Trophoblast cell (in vitro differentiated cells and primary cell): Measurements from ENCODE around the gene PPP1R10.

Source experiments
- DNase-seq, 2 donors: peaks; one replicate each; pipeline ENCODE4 v3.0.0-alpha.2; 2016
- H2AFZ ChIP-seq: 2 replicates; pipeline ENCODE4 v1.6.1; 2013; ENCODE audit warnings: low read length, moderate library complexity, mild to moderate bottlenecking; ENCODE audit not compliant: insufficient read depth, poor library complexity
- H2AK5ac ChIP-seq: 2 replicates; pipeline ENCODE4 v1.6.1; 2013; ENCODE audit warnings: mild to moderate bottlenecking, low read length
- H2BK120ac ChIP-seq: 2 replicates; pipeline ENCODE4 v1.6.1; 2013; ENCODE audit warnings: low read length, mild to moderate bottlenecking, moderate library complexity; ENCODE audit not compliant: insufficient read depth, poor library complexity
- H2BK12ac ChIP-seq: 2 replicates; pipeline ENCODE4 v1.6.1; 2013; ENCODE audit warnings: mild to moderate bottlenecking, low read length, moderate library complexity
- H2BK5ac ChIP-seq: 2 replicates; pipeline ENCODE4 v1.6.1; 2013; ENCODE audit warnings: low read length, low read depth, moderate library complexity, mild to moderate bottlenecking; ENCODE audit not compliant: poor library complexity
- H3K14ac ChIP-seq: 2 replicates; pipeline ENCODE4 v1.6.1; 2013; ENCODE audit warnings: mild to moderate bottlenecking, low read length
- H3K18ac ChIP-seq: 2 replicates; pipeline ENCODE4 v1.6.1; 2013; ENCODE audit warnings: mild to moderate bottlenecking, low read length
- H3K23ac ChIP-seq: 2 replicates; pipeline ENCODE4 v1.6.1; 2013; ENCODE audit warnings: low read length
- H3K27ac ChIP-seq: 2 replicates; pipeline ENCODE4 v1.5.1; 2013; ENCODE audit warnings: low read depth, mild to moderate bottlenecking, inconsistent platforms, low read length, moderate library complexity
- H3K27me3 ChIP-seq: 2 replicates; pipeline ENCODE4 v1.6.1; 2013; ENCODE audit warnings: inconsistent platforms, mild to moderate bottlenecking, low read length, moderate library complexity; ENCODE audit not compliant: insufficient read depth
- H3K36me3 ChIP-seq, 2 experiments: 1 replicate in 1 of 2; 2 replicates in 1 of 2; pipeline ENCODE4 v1.6.1; 2013; ENCODE audit warnings: low read length in 2 of 2, mild to moderate bottlenecking in 2 of 2, moderate library complexity in 1 of 2; ENCODE audit not compliant: insufficient read depth in 2 of 2, control insufficient read depth in 1 of 2
- H3K4ac ChIP-seq: 2 replicates; pipeline ENCODE4 v1.6.1; 2013; ENCODE audit warnings: low read depth, mild to moderate bottlenecking, low read length, moderate library complexity
- H3K4me1 ChIP-seq, 2 experiments: 1 replicate in 1 of 2; 2 replicates in 1 of 2; pipeline ENCODE4 v1.6.1; 2013; ENCODE audit warnings: low read length in 2 of 2, mild to moderate bottlenecking in 2 of 2, moderate library complexity in 1 of 2; ENCODE audit not compliant: insufficient read depth in 2 of 2, control insufficient read depth in 1 of 2
- H3K4me2 ChIP-seq: 2 replicates; pipeline ENCODE4 v1.6.1; 2013; ENCODE audit warnings: inconsistent platforms, mild to moderate bottlenecking, low read length, moderate library complexity
- H3K4me3 ChIP-seq: 2 replicates; pipeline ENCODE4 v1.5.1; 2013; ENCODE audit warnings: mild to moderate bottlenecking, low read depth, low read length, inconsistent platforms
- H3K79me1 ChIP-seq: one replicate; pipeline ENCODE4 v1.6.1; 2013; ENCODE audit warnings: low read length
- H3K79me2 ChIP-seq: 2 replicates; pipeline ENCODE4 v1.6.1; 2013; ENCODE audit warnings: low read length, mild to moderate bottlenecking; ENCODE audit not compliant: control insufficient read depth, insufficient read depth, poor library complexity
- H3K9ac ChIP-seq: 2 replicates; pipeline ENCODE4 v1.6.1; 2013; ENCODE audit warnings: mild to moderate bottlenecking, low read length
- H3K9me3 ChIP-seq: 2 replicates; pipeline ENCODE4 v1.6.1; 2013; ENCODE audit warnings: low read depth, mild to moderate bottlenecking, control low read depth, inconsistent platforms, low read length; ENCODE audit not compliant: insufficient read depth
- H4K12ac ChIP-seq: 2 replicates; pipeline ENCODE4 v1.6.1; 2013; ENCODE audit warnings: low read depth, mild to moderate bottlenecking, low read length, moderate library complexity
- H4K8ac ChIP-seq: 2 replicates; pipeline ENCODE4 v1.6.1; 2013; ENCODE audit warnings: low read depth, mild to moderate bottlenecking, low read length, moderate library complexity
- H4K91ac ChIP-seq: one replicate; pipeline ENCODE4 v1.6.1; 2013; ENCODE audit warnings: low read depth, mild to moderate bottlenecking, low read length, moderate library complexity
- WGBS: extraction: QIAGEN DNeasy Blood & Tissue Kit; methylation state at CpG from one replicate; pipeline ENCODE4 v1.1.7; 2013; ENCODE audit warnings: missing lambda C conversion rate; ENCODE audit not compliant: insufficient read length, insufficient coverage; ENCODE audit errors: extremely low coverage; 5-methylcytosine and 5-hydroxymethylcytosine counted together

PPP1R10 gene

GRCh38 chr6:30618270-30618797 is 1.3 kb upstream of the PPP1R10 start:
- H4K12ac ChIP-seq, result peak overlapping the region; percentile 87
- no CpG with 5 or more reads among the region's 8 CpGs for WGBS
- no peak overlapping the region for H2BK5ac ChIP-seq
- H3K27ac ChIP-seq, result no peak overlapping the region
- H3K9ac ChIP-seq, result peak overlapping the region; percentile 61
- H4K91ac ChIP-seq, result peak overlapping the region; percentile 76
- no peak overlapping the region for H2AFZ ChIP-seq
- no peak overlapping the region for H3K23ac ChIP-seq
- peak overlapping the region; percentile 90 for H2AK5ac ChIP-seq
- H3K4me1 ChIP-seq, result peaks cover 3 to 6% of the 10 kb centered on the region in 2 experiments
- no peaks in the 10 kb centered on the region for H3K27me3 ChIP-seq
- peak overlapping the region; percentile 87 for H3K14ac ChIP-seq
- H3K4me3 ChIP-seq, result no peak overlapping the region
- DNase-seq, result peak in 1 of 2 donors; percentile 21
- peak overlapping the region; percentile 41 for H2BK120ac ChIP-seq
- H3K79me1 ChIP-seq, result peaks cover 16% of the 10 kb centered on the region
- no peaks in the 10 kb centered on the region for H3K9me3 ChIP-seq
- H4K8ac ChIP-seq, result peak overlapping the region; percentile 65
- peaks cover 15% of the 10 kb centered on the region for H3K79me2 ChIP-seq
- peak overlapping the region; percentile 81 for H3K4me2 ChIP-seq
- no peak overlapping the region for H3K18ac ChIP-seq
- H3K36me3 ChIP-seq, result peaks cover 19 to 24% of the 10 kb centered on the region in 2 experiments
- H2BK12ac ChIP-seq, result no peak overlapping the region
- H3K4ac ChIP-seq, result peak overlapping the region; percentile 84

GRCh38 chr6:30617565-30618269 is 674 bp upstream of the PPP1R10 start, which contains the start of gene MRPS18B:
MRPS18B (plus strand) TSS chr6:30617840; CDS start chr6:30617866, 26 bp downstream.
- peak within 1 kb of the TSS; percentile 89 for H4K12ac ChIP-seq
- H3K27me3 ChIP-seq, result no peaks in the 10 kb centered on the region
- H2BK12ac ChIP-seq, result no peak within 1 kb of the TSS
- peak within 1 kb of the TSS; percentile 97 for H3K4ac ChIP-seq
- H2AFZ ChIP-seq, result peak within 1 kb of the TSS; percentile 46
- peak within 1 kb of the TSS; percentile 88 for H3K14ac ChIP-seq
- H4K8ac ChIP-seq, result peak within 1 kb of the TSS; percentile 94
- no peak within 1 kb of the TSS for H3K23ac ChIP-seq
- peak within 1 kb of the TSS; percentile 85 for H3K4me3 ChIP-seq
- H3K9me3 ChIP-seq, result no peaks in the 10 kb centered on the region
- H3K4me1 ChIP-seq, result peaks cover 3 to 6% of the 10 kb centered on the region in 2 experiments
- H4K91ac ChIP-seq, result peak within 1 kb of the TSS; percentile 89
- H3K79me1 ChIP-seq, result peaks cover 16% of the 10 kb centered on the region
- peak within 1 kb of the TSS; percentile 69 for H3K18ac ChIP-seq
- peaks cover 16 to 20% of the 10 kb centered on the region in 2 experiments for H3K36me3 ChIP-seq
- DNase-seq, result peak; percentile 98 to 99
- H3K27ac ChIP-seq, result peak within 1 kb of the TSS; percentile 90
- H3K79me2 ChIP-seq, result peaks cover 15% of the 10 kb centered on the region
- peak within 1 kb of the TSS; percentile 98 for H3K9ac ChIP-seq
- H2AK5ac ChIP-seq, result peak within 1 kb of the TSS; percentile 90
- peak within 1 kb of the TSS; percentile 81 for H2BK5ac ChIP-seq
- WGBS, result no CpG with 5 or more reads among the region's 34 CpGs
- peak within 1 kb of the TSS; percentile 57 for H2BK120ac ChIP-seq
- peak within 1 kb of the TSS; percentile 81 for H3K4me2 ChIP-seq

GRCh38 chr6:30615958-30616810 is 859 bp downstream of the PPP1R10 start:
- peak overlapping the region; percentile 88 for H3K14ac ChIP-seq
- peaks cover 3 to 6% of the 10 kb centered on the region in 2 experiments for H3K4me1 ChIP-seq
- H3K79me1 ChIP-seq, result peaks cover 16% of the 10 kb centered on the region
- no peak overlapping the region for H2BK12ac ChIP-seq
- peak overlapping the region; percentile 59 for H3K4me2 ChIP-seq
- peak overlapping the region; percentile 97 for H3K4ac ChIP-seq
- peak overlapping the region; percentile 89 for H4K91ac ChIP-seq
- no peaks in the 10 kb centered on the region for H3K27me3 ChIP-seq
- H2AK5ac ChIP-seq, result peak overlapping the region; percentile 92
- peak overlapping the region; percentile 90 for H3K27ac ChIP-seq
- H3K9me3 ChIP-seq, result no peaks in the 10 kb centered on the region
- peak overlapping the region; percentile 74 for H3K18ac ChIP-seq
- peak overlapping the region; percentile 94 for H4K8ac ChIP-seq
- H3K9ac ChIP-seq, result peak overlapping the region; percentile 98
- peak overlapping the region; percentile 89 for H4K12ac ChIP-seq
- H2AFZ ChIP-seq, result no peak overlapping the region
- WGBS, result 100% methylated on average over 1 of the region's 10 CpGs
- peak overlapping the region; percentile 68 for H2BK120ac ChIP-seq
- H2BK5ac ChIP-seq, result peak overlapping the region; percentile 82
- H3K23ac ChIP-seq, result no peak overlapping the region
- peaks cover 9 to 18% of the 10 kb centered on the region in 2 experiments for H3K36me3 ChIP-seq
- peak; percentile 33 to 56 for DNase-seq
- H3K79me2 ChIP-seq, result peaks cover 15% of the 10 kb centered on the region
- peak overlapping the region; percentile 85 for H3K4me3 ChIP-seq
